Measurements from ENCODE around the gene FLAD1. TPM values are rescaled to one million over a fixed set of nuclear protein-coding genes. Genes with fewer than 3 reads are reported as not detected.

Gene FLAD1
- total RNA-seq, result 41.9 and 67.5 TPM in 2 replicates

- TF ChIP-seq CTCF (conservative IDR thresholded peaks at IDR 0.05; ENCODE audit: low read depth, low read length), result no peak
- peak within 1 kb of the TSS; percentile 77 for H3K4me3 ChIP-seq (ENCODE audit: low read depth, low read length)
- DNase-seq (ENCODE audit: low read depth), result peak; percentile 98
Observed at GRCh38 chr1:154982897-154983648, at the start of gene FLAD1. Gene FLAD1 (plus strand): TSS chr1:154983344. CDS start chr1:154983695, 351 bp downstream.

- TF ChIP-seq CTCF (conservative IDR thresholded peaks at IDR 0.05; ENCODE audit: low read depth, low read length), result no peak
- H3K4me3 ChIP-seq (ENCODE audit: low read depth, low read length), result no peak overlapping the region
- no peak for DNase-seq (ENCODE audit: low read depth)
Observed at GRCh38 chr1:154934358-154934948, 48.7 kb upstream of the FLAD1 start.

- TF ChIP-seq CTCF (conservative IDR thresholded peaks at IDR 0.05; ENCODE audit: low read depth, low read length), result no peak
- DNase-seq (ENCODE audit: low read depth), result no peak
- peak overlapping the region; percentile 80 for H3K4me3 ChIP-seq (ENCODE audit: low read depth, low read length)
Observed at GRCh38 chr1:154935749-154936554, 47.2 kb upstream of the FLAD1 start.

GRCh38 chr1:154936555-154937084 is 46.5 kb upstream of the FLAD1 start, which contains the start of gene PMVK:
Gene PMVK (minus strand): TSS chr1:154936719. CDS start chr1:154936685, 34 bp downstream.
- DNase-seq (ENCODE audit: low read depth), result peak; percentile 84
- peak; percentile 32 for TF ChIP-seq CTCF (conservative IDR thresholded peaks at IDR 0.05; ENCODE audit: low read depth, low read length)
- H3K4me3 ChIP-seq (ENCODE audit: low read depth, low read length), result peak within 1 kb of the TSS; percentile 80

GRCh38 chr1:154937085-154937987 is 45.8 kb upstream of the FLAD1 start:
- H3K4me3 ChIP-seq (ENCODE audit: low read depth, low read length), result peak overlapping the region; percentile 80
- TF ChIP-seq CTCF (conservative IDR thresholded peaks at IDR 0.05; ENCODE audit: low read depth, low read length), result peak; percentile 25
- peak; percentile 74 for DNase-seq (ENCODE audit: low read depth)

- no peak for DNase-seq (ENCODE audit: low read depth)
- no peak for TF ChIP-seq CTCF (conservative IDR thresholded peaks at IDR 0.05; ENCODE audit: low read depth, low read length)
- H3K4me3 ChIP-seq (ENCODE audit: low read depth, low read length), result peak overlapping the region; percentile 80
Observed at GRCh38 chr1:154937988-154938386, 45.2 kb upstream of the FLAD1 start.
